CD4-positive, alpha-beta T cell (primary cell): ENCODE data around the gene KMT5B. TPM values are rescaled to one million over a fixed set of nuclear protein-coding genes. Genes with fewer than 3 reads are reported as not detected.
A peak's percentile ranks its signal among the peaks of the same experiment; 100 is the strongest.

Experiments
- ATAC-seq: fragments of 200-7000 bp; cut with Tn5 transposase; one replicate; pipeline ENCODE4 v1.10.0; 2022; ENCODE audit warnings: mild to moderate bottlenecking; ENCODE audit not compliant: poor library complexity
- CTCF ChIA-PET: fragments of 350-600 bp; sonication (Branson Sonifier 250); formaldehyde crosslinking; loops from one replicate; lab custom pipeline; 2021; ENCODE audit warnings: antibody characterized with exemption, inconsistent platforms; lab: Charles Lee
- POLR2A ChIA-PET: fragments of 350-600 bp; sonication (Branson Sonifier 250); formaldehyde crosslinking; loops from one replicate; lab custom pipeline; 2021; ENCODE audit warnings: antibody characterized with exemption, inconsistent platforms; lab: Charles Lee
- DNase-seq, 14 experiments: peaks; one replicate each; pipeline ENCODE4 v3.0.0-alpha.2; 2013 to 2020; ENCODE audit warnings: mixed read lengths in 2 of 14
- H3K27ac ChIP-seq, 2 donors: one replicate each; pipeline versions ENCODE4 v1.5.1 to v1.7.0; 2013; ENCODE audit warnings: low read length in 2 of 2, low read depth in 1 of 2, mild to moderate bottlenecking in 1 of 2
- H3K27me3 ChIP-seq, 2 experiments: 1 replicate in 1 of 2; 2 replicates in 1 of 2; pipeline versions ENCODE4 v1.6.1 to v1.7.0; 2013; ENCODE audit warnings: low read length in 2 of 2, control low read depth in 1 of 2, mild to moderate bottlenecking in 1 of 2, moderate library complexity in 1 of 2; ENCODE audit not compliant: insufficient read depth in 2 of 2, control insufficient read depth in 1 of 2
- H3K36me3 ChIP-seq: one replicate; pipeline ENCODE4 v1.6.1; 2013; ENCODE audit warnings: low read length, control low read depth; ENCODE audit not compliant: insufficient read depth
- H3K4me1 ChIP-seq: one replicate; pipeline ENCODE4 v1.6.1; 2013; ENCODE audit warnings: low read length, control low read depth; ENCODE audit not compliant: insufficient read depth
- H3K4me3 ChIP-seq: one replicate; pipeline ENCODE4 v1.5.1; 2013; ENCODE audit warnings: mild to moderate bottlenecking, low read length, moderate library complexity
- H3K9me3 ChIP-seq, 2 experiments: 1 replicate in 1 of 2; 2 replicates in 1 of 2; pipeline versions ENCODE4 v1.6.1 to v1.7.0; 2013; ENCODE audit warnings: low read length in 2 of 2, mild to moderate bottlenecking in 2 of 2, control low read depth in 1 of 2, moderate library complexity in 1 of 2; ENCODE audit not compliant: control insufficient read depth in 1 of 2, insufficient read depth in 1 of 2
- H3K27ac Mint-ChIP-seq: one replicate; pipeline ENCODE4 v1.8.0; 2020; ENCODE audit warnings: mixed read lengths
- H3K27me3 Mint-ChIP-seq: one replicate; pipeline ENCODE4 v1.8.0; 2021; ENCODE audit warnings: mixed read lengths
- H3K36me3 Mint-ChIP-seq: one replicate; pipeline ENCODE4 v1.8.0; 2021; ENCODE audit warnings: low read depth, mixed read lengths
- H3K4me1 Mint-ChIP-seq: one replicate; pipeline ENCODE4 v1.8.0; 2021; ENCODE audit warnings: low read depth, mixed read lengths
- H3K4me3 Mint-ChIP-seq: one replicate; pipeline ENCODE4 v1.8.0; 2020; ENCODE audit warnings: mild to moderate bottlenecking, mixed read lengths
- H3K9me3 Mint-ChIP-seq: one replicate; pipeline ENCODE4 v1.8.0; 2020; ENCODE audit warnings: mixed read lengths
- CTCF ChIP-seq: fragments of 200-600 bp; IDR thresholded peaks from one replicate; pipeline ENCODE4 v1.8.0; 2022; ENCODE audit warnings: antibody characterized with exemption, mild to moderate bottlenecking
- intact Hi-C, 2 experiments: fragments of 100-400 bp; cut with DNase I in 1 of 2; cut with micrococcal nuclease in 1 of 2; formaldehyde crosslinking; loops; one replicate each; pipeline versions ENCODE4 v1.15.1 to v1.9.0; 2023 to 2025; cut with DNase I, micrococcal nuclease
- polyA plus RNA-seq, 2 donors: library from polyadenylated mRNA; unstranded; fragments of 120-200 nt; gene quantifications; one replicate each; pipeline ENCODE4 v1.2.1, GENCODE V29; 2013
- total RNA-seq, 174 experiments: library from RNA in 2 of 174; stranded (reverse) in 2 of 174; gene quantifications; one replicate each; pipeline ENCODE4 v1.2.3 and lab custom pipeline; 2021 to 2026

The KMT5B gene
- total RNA-seq = 10 to 100 TPM; 22.5 to 23.3 TPM
- polyA plus RNA-seq (2013, experiment 1 of 2) = 41.3 TPM
- 43.9 TPM for polyA plus RNA-seq (2013, experiment 2 of 2)
- total RNA-seq (lab: John Stamatoyannopoulos, UW) = 23.4 to 132 (median 72.5) reads per million in 172 experiments

GRCh38 chr11:68213135-68213515 is at the start of gene KMT5B:
Gene KMT5B (minus strand): TSS chr11:68213296. CDS start chr11:68190076, 23,220 bp downstream.
- H3K4me3 Mint-ChIP-seq = peak within 1 kb of the TSS; percentile 94
- peak within 1 kb of the TSS; percentile 78 for H3K4me3 ChIP-seq
- peaks cover 56% of the 10 kb centered on the region for H3K4me1 Mint-ChIP-seq
- no peak for TF ChIP-seq CTCF
- DNase-seq (peak in 10 of 14 experiments; percentile 34 to 84 (median 50)), ATAC-seq (no peak)
- H3K27ac Mint-ChIP-seq = peak within 1 kb of the TSS; percentile 96
- H3K36me3 Mint-ChIP-seq = peaks cover 29% of the 10 kb centered on the region
- peaks cover 44% of the 10 kb centered on the region for H3K4me1 ChIP-seq
- H3K27ac ChIP-seq = peak within 1 kb of the TSS in 1 of 2 donors; percentile 74
- intact Hi-C loops = loop anchor here in 1 of 2 experiments (2.0 to 5.0 kb wide), 5 partner anchors 59 to 406 kb away; partner anchors contain the start of genes C11orf24, CHKA and PPP6R3
- no peaks in the 10 kb centered on the region for H3K36me3 ChIP-seq
- ChIA-PET POLR2A (interaction anchor here (1.6 kb wide), 1 partner anchor 59 kb away, joined by 5 read pairs; the partner anchor contains the start of gene C11orf24), CTCF (no interaction called here)
- H3K27me3 ChIP-seq = no peaks in the 10 kb centered on the region
- no peaks in the 10 kb centered on the region for H3K9me3 Mint-ChIP-seq
- H3K9me3 ChIP-seq = no peaks in the 10 kb centered on the region
- H3K27me3 Mint-ChIP-seq = peaks cover 13% of the 10 kb centered on the region

DNA sequence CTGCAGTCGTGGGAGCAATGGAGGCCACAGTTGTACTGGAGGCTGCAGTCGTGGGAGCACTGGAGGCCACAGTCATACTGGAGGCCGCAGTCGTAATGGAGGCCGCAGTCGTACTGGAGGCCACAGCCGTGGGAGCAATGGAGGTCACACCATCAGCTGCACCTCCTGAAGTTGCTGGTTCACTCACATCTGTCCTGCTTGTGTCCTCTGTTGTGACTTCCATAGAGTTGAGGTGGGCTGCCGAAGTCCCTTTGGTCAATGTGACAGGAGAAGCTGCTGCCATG is 49.4 kb upstream of the KMT5B start:
- Mint-ChIP-seq H3K27ac (no peak overlapping the region), H3K4me3 (no peak overlapping the region), H3K36me3 (peaks cover 53% of the 10 kb centered on the region), H3K27me3 (no peaks in the 10 kb centered on the region), H3K9me3 (no peaks in the 10 kb centered on the region), H3K4me1 (peaks cover 2% of the 10 kb centered on the region)
- Histone ChIP-seq H3K9me3 (no peaks in the 10 kb centered on the region), H3K36me3 (peaks cover 49% of the 10 kb centered on the region), H3K4me1 (peaks cover 8% of the 10 kb centered on the region), H3K4me3 (no peak overlapping the region), H3K27ac (no peak overlapping the region), H3K27me3 (no peaks in the 10 kb centered on the region)
- intact Hi-C loops = no loop called here
- CTCF ChIA-PET = no interaction called here
- POLR2A ChIA-PET = no interaction called here
- ATAC-seq = no peak
- no peak for DNase-seq
- TF ChIP-seq CTCF = no peak

DNA sequence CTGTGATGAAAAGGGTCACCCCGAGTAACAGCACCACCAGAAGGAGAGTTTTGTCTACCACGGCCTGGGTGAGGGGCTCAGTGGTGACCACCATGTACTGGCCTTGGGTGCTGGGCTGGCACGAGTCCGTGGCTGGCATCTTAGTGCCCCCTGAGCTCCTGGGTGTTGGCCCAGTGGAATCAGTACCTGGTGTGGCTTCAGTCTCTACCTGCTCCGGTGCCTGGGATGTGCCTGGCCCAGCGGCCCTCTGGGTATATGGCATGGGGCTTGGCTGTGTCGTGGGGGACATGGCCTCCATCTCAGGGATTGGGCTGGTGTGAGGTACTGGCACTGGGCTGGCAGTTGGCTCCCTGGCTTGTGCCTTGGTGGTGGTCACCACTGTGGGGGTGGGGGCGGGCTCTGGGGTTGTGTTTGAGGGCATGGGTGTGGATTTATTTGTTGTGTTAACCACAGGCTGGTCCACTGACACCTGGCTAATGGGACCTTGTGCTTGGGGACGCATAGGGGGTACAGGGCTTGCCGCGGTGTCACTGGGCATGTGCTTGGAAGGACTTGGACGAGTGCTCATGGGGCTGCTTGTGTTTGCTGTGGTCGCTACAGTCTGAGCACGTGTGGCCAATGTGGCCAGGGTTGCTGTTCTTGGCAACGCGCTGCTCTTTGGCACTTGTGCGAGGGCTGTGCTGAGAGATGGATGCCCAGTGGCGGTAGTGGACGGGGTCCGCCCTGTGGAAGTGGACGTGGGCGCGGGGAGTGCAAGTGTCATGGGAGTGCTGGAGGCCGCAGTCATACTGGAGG is 48.9 kb upstream of the KMT5B start:
- Mint-ChIP-seq H3K27me3 (no peaks in the 10 kb centered on the region), H3K27ac (no peak overlapping the region), H3K4me3 (no peak overlapping the region), H3K36me3 (peaks cover 48% of the 10 kb centered on the region), H3K9me3 (no peaks in the 10 kb centered on the region), H3K4me1 (peaks cover 5% of the 10 kb centered on the region)
- no peak overlapping the region for H3K4me3 ChIP-seq
- peaks cover 43% of the 10 kb centered on the region for H3K36me3 ChIP-seq
- H3K4me1 ChIP-seq = peaks cover 13% of the 10 kb centered on the region
- intact Hi-C loops = no loop called here
- no peaks in the 10 kb centered on the region for H3K27me3 ChIP-seq
- DNase-seq = no peak
- H3K27ac ChIP-seq = no peak overlapping the region
- TF ChIP-seq CTCF = no peak
- no peaks in the 10 kb centered on the region for H3K9me3 ChIP-seq
- CTCF ChIA-PET = no interaction called here
- ATAC-seq = no peak
- POLR2A ChIA-PET = no interaction called here
